Mesenchymal stem cell (in vitro differentiated cells and primary cell): ENCODE results near the gene SLC47A1.

Source experiments
- DNase-seq: peaks from one replicate; pipeline ENCODE4 v3.0.0-alpha.2; 2013
- H2AFZ ChIP-seq: one replicate; pipeline ENCODE4 v1.6.1; 2013; ENCODE audit warnings: low read depth, mild to moderate bottlenecking, control low read depth, inconsistent platforms, low read length, moderate library complexity
- H2AK5ac ChIP-seq: 2 replicates; pipeline ENCODE4 v1.6.1; 2013; ENCODE audit warnings: low read length, moderate library complexity, mild to moderate bottlenecking, inconsistent platforms; ENCODE audit not compliant: severe bottlenecking
- H2BK120ac ChIP-seq: one replicate; pipeline ENCODE4 v1.6.1; 2013; ENCODE audit warnings: low read depth, mild to moderate bottlenecking, inconsistent platforms, low read length, moderate library complexity
- H2BK12ac ChIP-seq, 2 experiments: one replicate each; pipeline ENCODE4 v1.6.1; 2013; ENCODE audit warnings: inconsistent platforms in 2 of 2, low read length in 2 of 2, mild to moderate bottlenecking in 2 of 2, moderate library complexity in 2 of 2, control low read depth in 1 of 2
- H2BK15ac ChIP-seq: one replicate; pipeline ENCODE4 v1.6.1; 2013; ENCODE audit warnings: mild to moderate bottlenecking, low read depth, inconsistent platforms; ENCODE audit not compliant: poor library complexity, severe bottlenecking
- H2BK5ac ChIP-seq: 2 replicates; pipeline ENCODE4 v1.6.1; 2013; ENCODE audit warnings: low read depth, mild to moderate bottlenecking, low read length, control low read depth, inconsistent platforms; ENCODE audit not compliant: poor library complexity, severe bottlenecking
- H3K14ac ChIP-seq, 2 experiments: one replicate each; pipeline ENCODE4 v1.6.1; 2013; ENCODE audit warnings: inconsistent platforms in 2 of 2, low read length in 2 of 2, control low read depth in 1 of 2, mild to moderate bottlenecking in 1 of 2, moderate library complexity in 1 of 2
- H3K18ac ChIP-seq, 2 experiments: one replicate each; pipeline ENCODE4 v1.6.1; 2013; ENCODE audit warnings: inconsistent platforms in 2 of 2, low read length in 2 of 2, control low read depth in 1 of 2, low read depth in 1 of 2, mild to moderate bottlenecking in 1 of 2
- H3K23ac ChIP-seq, 2 experiments: one replicate each; pipeline ENCODE4 v1.6.1; 2013; ENCODE audit warnings: inconsistent platforms in 2 of 2, low read length in 2 of 2, mild to moderate bottlenecking in 2 of 2, moderate library complexity in 2 of 2, control low read depth in 1 of 2
- H3K27ac ChIP-seq: 2 replicates; pipeline ENCODE4 v1.5.1; 2013; ENCODE audit warnings: mild to moderate bottlenecking, moderate library complexity, low read length, control low read depth, inconsistent platforms; ENCODE audit not compliant: poor library complexity, severe bottlenecking
- H3K27me3 ChIP-seq, 2 experiments: 2 replicates each; pipeline versions ENCODE4 v1.6.1 to v1.7.0; 2013; ENCODE audit warnings: low read length in 2 of 2, mild to moderate bottlenecking in 2 of 2, moderate library complexity in 2 of 2, control low read depth in 1 of 2, inconsistent platforms in 1 of 2; ENCODE audit not compliant: control insufficient read depth in 1 of 2, insufficient read depth in 1 of 2
- H3K36me3 ChIP-seq, 2 experiments: 2 replicates each; pipeline versions ENCODE4 v1.6.1 to v1.7.0; 2013; ENCODE audit warnings: low read length in 2 of 2, control low read depth in 1 of 2, inconsistent platforms in 1 of 2, low read depth in 1 of 2, mild to moderate bottlenecking in 1 of 2; ENCODE audit not compliant: insufficient read depth in 2 of 2, control insufficient read depth in 1 of 2
- H3K4ac ChIP-seq, 2 experiments: one replicate each; pipeline ENCODE4 v1.6.1; 2013; ENCODE audit warnings: inconsistent platforms in 2 of 2, low read length in 2 of 2, mild to moderate bottlenecking in 2 of 2, moderate library complexity in 2 of 2, control low read depth in 1 of 2, low read depth in 1 of 2
- H3K4me1 ChIP-seq: 2 replicates; pipeline ENCODE4 v1.6.1; 2013; ENCODE audit warnings: low read depth, low read length, control low read depth; ENCODE audit not compliant: control insufficient read depth, insufficient read depth
- H3K4me2 ChIP-seq: 2 replicates; pipeline ENCODE4 v1.6.1; 2013; ENCODE audit warnings: low read length, mild to moderate bottlenecking, inconsistent platforms; ENCODE audit not compliant: poor library complexity, severe bottlenecking
- H3K4me3 ChIP-seq, 2 experiments: 2 replicates each; pipeline versions ENCODE4 v1.5.1 to v1.7.0; 2013; ENCODE audit warnings: low read length in 2 of 2, mild to moderate bottlenecking in 2 of 2, control low read depth in 1 of 2, low read depth in 1 of 2; ENCODE audit not compliant: insufficient read depth in 1 of 2
- H3K79me1 ChIP-seq: replicated peaks from 2 replicates; pipeline ENCODE4 v1.6.1; 2013; ENCODE audit warnings: mild to moderate bottlenecking, control low read depth, low read length, inconsistent platforms; ENCODE audit not compliant: poor library complexity, severe bottlenecking
- H3K9ac ChIP-seq: 2 replicates; pipeline ENCODE4 v1.7.0; 2013; ENCODE audit warnings: mild to moderate bottlenecking, low read length, moderate library complexity
- H3K9me3 ChIP-seq: 2 replicates; pipeline ENCODE4 v1.7.0; 2013; ENCODE audit warnings: mild to moderate bottlenecking, low read length; ENCODE audit not compliant: control insufficient read depth
- H4K8ac ChIP-seq: one replicate; pipeline ENCODE4 v1.6.1; 2013; ENCODE audit warnings: inconsistent platforms, mild to moderate bottlenecking, low read length, moderate library complexity
- H4K91ac ChIP-seq: one replicate; pipeline ENCODE4 v1.6.1; 2013; ENCODE audit warnings: mild to moderate bottlenecking, low read length, inconsistent platforms
- WGBS: methylation state at CpG from one replicate; pipeline ENCODE4 v1.1.7; 2013; ENCODE audit warnings: mixed read lengths; 5-methylcytosine and 5-hydroxymethylcytosine counted together

SLC47A1 gene

DNA sequence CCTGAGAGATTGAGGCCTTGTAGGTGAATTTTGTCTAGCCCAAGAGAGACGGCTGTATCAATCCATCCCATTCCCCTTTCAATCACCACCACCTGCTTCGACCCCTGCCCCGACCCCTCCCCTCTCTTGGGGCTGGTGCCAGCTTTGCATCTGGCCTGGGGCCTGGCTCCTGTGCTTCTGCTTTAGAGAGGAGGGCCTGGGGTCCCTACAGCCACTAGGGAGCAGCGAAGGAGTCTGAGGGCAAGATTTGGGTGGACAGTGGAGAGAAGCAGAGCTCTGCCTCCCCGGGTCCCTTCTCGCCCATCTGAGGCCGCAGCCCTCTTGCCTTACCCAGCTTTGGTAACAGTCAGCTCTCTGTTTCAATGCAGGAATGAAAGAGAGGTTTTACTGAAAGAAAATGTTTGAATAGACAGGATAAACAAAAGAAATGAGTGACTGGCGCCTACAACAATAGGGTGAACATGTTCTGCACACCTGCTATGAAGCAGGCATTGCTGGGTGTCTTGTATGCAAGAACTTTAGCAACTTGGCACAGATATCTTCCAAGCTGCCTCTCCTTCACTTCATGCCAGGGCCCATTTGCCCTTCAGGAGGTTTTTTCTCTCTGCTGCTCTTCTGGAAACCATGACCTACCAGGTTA lies 57.4 kb downstream of the SLC47A1 start:
- H3K36me3 ChIP-seq: no peaks in the 10 kb centered on the region
- 91% methylated on average over 7 of the region's 8 CpGs for WGBS

DNA sequence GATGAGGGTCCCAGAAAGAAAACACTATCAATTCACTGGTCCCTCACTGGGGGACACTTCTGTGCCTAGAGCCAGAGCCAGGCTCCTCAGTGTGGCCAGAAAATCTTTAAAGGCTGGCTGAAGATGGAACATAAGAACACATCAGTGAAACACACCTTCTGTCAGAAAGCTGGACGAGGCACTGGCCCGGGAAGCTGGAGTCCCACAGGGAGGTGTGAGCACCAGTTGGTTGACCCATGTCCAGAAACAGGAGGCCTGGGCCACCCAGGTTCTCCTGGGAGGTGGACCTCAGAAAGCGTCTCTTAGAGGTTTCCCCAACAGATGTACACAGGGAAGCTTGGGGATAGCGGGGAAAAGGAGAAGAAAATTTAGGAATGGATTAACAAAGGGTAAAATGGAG lies 58.7 kb downstream of the SLC47A1 start:
- Histone ChIP-seq H3K4me3 (no peak overlapping the region), H3K4me2 (no peak overlapping the region), H2BK12ac (no peak overlapping the region), H2BK120ac (no peak overlapping the region), H3K4ac (no peak overlapping the region), H3K4me1 (no peaks in the 10 kb centered on the region), H3K18ac (no peak overlapping the region), H2BK5ac (no peak overlapping the region), H3K36me3 (no peaks in the 10 kb centered on the region), H3K27me3 (peaks cover 13 to 19% of the 10 kb centered on the region in 2 experiments), H2BK15ac (no peak overlapping the region), H4K8ac (no peak overlapping the region), H2AFZ (no peak overlapping the region), H3K79me1 (no peaks in the 10 kb centered on the region), H3K23ac (no peak overlapping the region), H3K14ac (no peak overlapping the region), H2AK5ac (no peak overlapping the region), H3K9ac (no peak overlapping the region), H4K91ac (no peak overlapping the region), H3K27ac (no peak overlapping the region), H3K9me3 (no peaks in the 10 kb centered on the region)
- 89% methylated on average over 4 of the region's 4 CpGs for WGBS
- no peak for DNase-seq

More for the DNA sequence above, 57.4 kb downstream of the SLC47A1 start:
- no peak overlapping the region for H2BK12ac ChIP-seq
- H3K4me3 ChIP-seq: no peak overlapping the region
- H4K91ac ChIP-seq: no peak overlapping the region
- H2AFZ ChIP-seq: no peak overlapping the region
- H2BK120ac ChIP-seq: no peak overlapping the region
- H3K79me1 ChIP-seq: no peaks in the 10 kb centered on the region
- H4K8ac ChIP-seq: no peak overlapping the region
- no peaks in the 10 kb centered on the region for H3K9me3 ChIP-seq
- peaks cover 13 to 25% of the 10 kb centered on the region in 2 experiments for H3K27me3 ChIP-seq
- H3K4me1 ChIP-seq: no peaks in the 10 kb centered on the region
- no peak overlapping the region for H2BK5ac ChIP-seq
- no peak overlapping the region for H2AK5ac ChIP-seq
- no peak overlapping the region for H3K4me2 ChIP-seq
- H2BK15ac ChIP-seq: no peak overlapping the region
- no peak overlapping the region for H3K18ac ChIP-seq
- no peak overlapping the region for H3K9ac ChIP-seq
- H3K23ac ChIP-seq: no peak overlapping the region
- no peak overlapping the region for H3K27ac ChIP-seq
- no peak overlapping the region for H3K14ac ChIP-seq
- no peak for DNase-seq
- no peak overlapping the region for H3K4ac ChIP-seq

DNA sequence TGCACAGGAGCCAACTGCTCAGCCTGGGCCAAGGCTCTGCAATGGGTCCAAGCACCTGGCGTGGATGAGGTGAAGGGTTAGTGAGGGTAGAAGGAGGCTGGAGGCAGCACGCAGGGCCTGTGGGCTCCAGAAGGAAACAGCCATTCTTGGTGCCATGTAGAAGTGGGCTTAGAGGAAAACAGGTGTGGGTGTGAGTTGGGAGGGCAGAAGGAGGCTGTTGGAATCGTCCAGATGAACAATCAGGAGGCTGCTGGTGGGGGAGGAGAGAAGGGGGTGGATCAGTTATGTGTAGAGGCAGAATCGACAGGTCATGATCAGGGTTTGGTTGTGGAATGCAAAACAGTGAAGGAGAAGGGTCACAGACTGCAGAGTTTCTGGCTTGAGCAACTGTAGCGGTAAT lies 63.2 kb downstream of the SLC47A1 start:
- H3K36me3 ChIP-seq: no peaks in the 10 kb centered on the region
- H2BK120ac ChIP-seq: no peak overlapping the region
- no peaks in the 10 kb centered on the region for H3K9me3 ChIP-seq
- H3K4me1 ChIP-seq: no peaks in the 10 kb centered on the region
- no peak overlapping the region for H3K18ac ChIP-seq
- no peak overlapping the region for H2BK5ac ChIP-seq
- no peak overlapping the region for H3K14ac ChIP-seq
- H3K27ac ChIP-seq: no peak overlapping the region
- WGBS: 77% methylated on average over 5 of the region's 5 CpGs
- no peak overlapping the region for H2AFZ ChIP-seq
- no peak for DNase-seq
- H3K79me1 ChIP-seq: no peaks in the 10 kb centered on the region
- no peak overlapping the region for H2AK5ac ChIP-seq
- H3K4ac ChIP-seq: no peak overlapping the region
- no peak overlapping the region for H4K91ac ChIP-seq
- H3K4me3 ChIP-seq: no peak overlapping the region
- no peak overlapping the region for H3K4me2 ChIP-seq
- H2BK15ac ChIP-seq: no peak overlapping the region
- H3K9ac ChIP-seq: no peak overlapping the region
- no peak overlapping the region for H3K23ac ChIP-seq
- no peak overlapping the region for H4K8ac ChIP-seq
- peaks cover 8 to 9% of the 10 kb centered on the region in 2 experiments for H3K27me3 ChIP-seq
- no peak overlapping the region for H2BK12ac ChIP-seq

DNA sequence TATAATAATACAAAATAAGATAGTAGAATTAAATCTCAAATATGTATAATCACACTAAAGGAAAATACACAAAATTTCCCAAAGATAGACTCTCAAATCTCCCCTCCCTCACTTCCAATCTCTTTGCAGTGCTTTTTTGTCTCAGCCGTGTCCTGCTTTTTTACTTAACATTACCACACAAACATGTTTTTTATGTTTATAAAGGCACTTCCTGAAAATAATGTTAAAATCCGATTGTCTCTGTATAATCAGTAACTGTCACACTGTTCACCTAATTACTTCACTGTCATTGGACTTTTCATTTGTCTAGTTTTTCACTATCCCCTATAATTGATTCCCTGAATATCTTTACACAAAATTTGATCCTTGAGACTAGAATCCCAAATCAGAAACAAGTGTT lies 76.7 kb downstream of the SLC47A1 start:
- H4K91ac ChIP-seq: no peak overlapping the region
- no peak overlapping the region for H2BK15ac ChIP-seq
- H3K36me3 ChIP-seq: no peaks in the 10 kb centered on the region
- no peak overlapping the region for H3K9ac ChIP-seq
- H3K4me3 ChIP-seq: no peak overlapping the region
- no peak overlapping the region for H2BK5ac ChIP-seq
- no peaks in the 10 kb centered on the region for H3K27me3 ChIP-seq
- H2BK12ac ChIP-seq: no peak overlapping the region
- no peak overlapping the region for H3K4ac ChIP-seq
- H3K14ac ChIP-seq: no peak overlapping the region
- no peaks in the 10 kb centered on the region for H3K79me1 ChIP-seq
- H3K4me2 ChIP-seq: no peak overlapping the region
- no peak overlapping the region for H3K23ac ChIP-seq
- no peak overlapping the region for H3K18ac ChIP-seq
- no peak for DNase-seq
- WGBS: 44% methylated on average over 2 of the region's 2 CpGs
- no peaks in the 10 kb centered on the region for H3K9me3 ChIP-seq
- H2AK5ac ChIP-seq: no peak overlapping the region
- no peak overlapping the region for H3K27ac ChIP-seq
- H3K4me1 ChIP-seq: no peaks in the 10 kb centered on the region
- H2AFZ ChIP-seq: no peak overlapping the region
- H2BK120ac ChIP-seq: no peak overlapping the region
- H4K8ac ChIP-seq: no peak overlapping the region
